D721Med (cell line): ENCODE measurements around the gene DNAJC15.

ENCODE experiments used
- DNase-seq: peaks from one replicate; pipeline ENCODE4 v3.0.0; 2011; ENCODE audit warnings: low spot score; ENCODE audit not compliant: insufficient read length
- FAIRE-seq: peaks from 2 replicates; lab custom pipeline; 2011; peaks lifted over from hg19 to GRCh38; lab: Jason Lieb, UNC
- CTCF ChIP-seq: IDR thresholded peaks from 2 replicates; pipeline ENCODE4 v1.5.1; 2012; ENCODE audit warnings: mild to moderate bottlenecking, control low read depth; ENCODE audit not compliant: insufficient read depth; ENCODE audit errors: missing control alignments

DNAJC15 gene

GRCh38 chr13:43126420-43126819 lies 103.0 kb downstream of the DNAJC15 start:
- FAIRE-seq = no peak
- no peak for DNase-seq
- TF ChIP-seq CTCF = no peak

- DNase-seq (no peak), FAIRE-seq (no peak)
- no peak for TF ChIP-seq CTCF
Measured at GRCh38 chr13:43127103-43127798, 103.9 kb downstream of the DNAJC15 start.

- DNase-seq (no peak), FAIRE-seq (no peak)
- TF ChIP-seq CTCF = no peak
Measured at GRCh38 chr13:43127827-43128226, 104.4 kb downstream of the DNAJC15 start.

GRCh38 chr13:43128504-43128961 lies 105.1 kb downstream of the DNAJC15 start:
- no peak for FAIRE-seq
- no peak for TF ChIP-seq CTCF
- DNase-seq = no peak

- FAIRE-seq = no peak
- no peak for TF ChIP-seq CTCF
- DNase-seq = no peak
Measured at GRCh38 chr13:43129066-43129465, 105.7 kb downstream of the DNAJC15 start.

GRCh38 chr13:43129511-43130110 lies 106.2 kb downstream of the DNAJC15 start:
- TF ChIP-seq CTCF = no peak
- no peak for FAIRE-seq
- no peak for DNase-seq

- FAIRE-seq (no peak), DNase-seq (no peak)
- peak; percentile 39 for TF ChIP-seq CTCF
Measured at GRCh38 chr13:43132257-43132656, 108.9 kb downstream of the DNAJC15 start.
